ENCODE results near the gene NPDC1.

NPDC1 gene

DNA sequence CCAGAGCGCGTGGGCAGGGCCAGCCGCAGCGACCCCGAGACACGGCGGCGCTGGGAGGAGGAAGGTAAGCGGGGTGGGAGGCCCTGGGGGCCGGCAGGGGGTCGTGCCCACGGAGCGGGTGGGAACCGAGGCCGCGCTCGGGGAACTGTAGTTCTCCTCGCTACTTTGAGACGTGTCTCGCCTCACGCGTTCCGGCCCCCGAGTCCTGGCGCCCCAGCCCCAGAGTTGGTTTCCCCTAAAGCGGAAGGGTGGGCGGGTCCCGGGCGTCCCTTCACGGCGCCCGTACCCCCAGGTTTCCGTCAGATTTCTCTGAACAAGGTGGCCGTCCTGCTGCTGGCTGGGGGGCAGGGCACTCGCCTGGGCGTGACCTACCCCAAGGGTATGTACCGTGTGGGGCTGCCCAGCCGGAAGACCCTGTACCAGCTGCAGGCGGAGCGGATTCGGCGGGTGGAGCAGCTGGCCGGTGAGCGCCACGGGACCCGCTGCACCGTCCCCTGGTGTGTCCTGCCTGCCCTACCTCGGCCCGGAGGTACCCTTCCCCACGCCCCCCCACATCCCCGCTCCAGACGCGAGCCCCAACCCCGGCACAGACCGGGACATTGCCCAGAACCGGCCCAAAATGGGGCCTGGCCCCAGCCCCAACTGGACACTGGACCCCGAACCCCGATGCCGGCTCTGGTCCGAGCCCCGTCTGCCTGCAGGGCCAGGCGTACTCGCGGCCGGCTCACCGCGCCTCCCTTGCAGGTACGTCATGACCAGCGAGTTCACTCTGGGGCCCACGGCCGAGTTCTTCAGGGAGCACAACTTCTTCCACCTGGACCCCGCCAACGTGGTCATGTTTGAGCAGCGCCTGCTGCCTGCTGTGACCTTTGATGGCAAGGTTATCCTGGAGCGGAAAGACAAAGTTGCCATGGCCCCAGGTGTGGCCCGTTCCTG is 32.0 kb upstream of the NPDC1 start:
- no peaks in the 10 kb centered on the region for H3K36me3 Mint-ChIP-seq

DNA sequence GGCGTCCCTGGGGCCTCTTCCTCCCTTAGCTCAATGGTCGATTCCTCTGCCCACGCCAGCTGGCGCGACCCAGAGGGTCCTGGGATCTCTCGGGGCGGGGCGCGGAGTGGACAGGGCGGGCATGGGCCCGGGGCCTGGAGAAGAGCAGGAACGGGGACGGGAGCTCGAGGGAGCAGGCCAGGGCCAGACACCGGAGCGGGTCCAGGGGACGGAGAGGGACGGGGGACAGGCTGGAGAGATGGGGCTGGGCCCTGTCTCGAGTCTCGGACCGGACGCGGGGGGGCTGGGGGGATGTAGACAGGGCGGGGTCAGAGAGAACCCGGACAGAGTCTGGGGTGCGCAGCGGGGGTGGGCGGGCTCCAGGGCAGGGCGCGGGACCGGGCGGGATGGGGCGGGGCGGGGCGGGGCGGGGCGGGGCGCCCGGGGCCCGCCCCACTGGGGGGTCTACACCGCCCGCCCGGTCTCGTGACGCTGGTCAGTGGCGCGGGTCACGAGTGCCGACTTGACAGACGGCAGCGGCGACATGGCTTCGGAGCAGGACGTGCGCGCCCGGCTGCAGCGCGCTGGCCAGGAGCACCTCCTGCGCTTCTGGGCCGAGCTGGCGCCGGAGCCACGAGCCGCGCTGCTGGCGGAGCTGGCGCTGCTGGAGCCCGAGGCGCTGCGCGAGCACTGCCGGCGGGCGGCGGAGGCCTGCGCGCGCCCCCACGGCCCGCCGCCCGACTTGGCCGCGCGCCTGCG is 31.2 kb upstream of the NPDC1 start, which contains the start of gene UAP1L1:
UAP1L1 (plus strand) TSS at position 508 of the 738 bp plus-strand sequence; CDS start at position 524, 16 bp downstream.
- Mint-ChIP-seq H3K36me3 (no peaks in the 10 kb centered on the region), H3K4me1 (peaks cover 4% of the 10 kb centered on the region), H3K27me3 (no peaks in the 10 kb centered on the region), H3K4me3 (peak within 1 kb of the TSS; percentile 52), H3K9me3 (no peaks in the 10 kb centered on the region), H3K27ac (peak within 1 kb of the TSS; percentile 51)

More for the DNA sequence above, 32.0 kb upstream of the NPDC1 start:
- no peaks in the 10 kb centered on the region for H3K9me3 Mint-ChIP-seq
- H3K27me3 Mint-ChIP-seq, result no peaks in the 10 kb centered on the region
- H3K27ac Mint-ChIP-seq, result no peak overlapping the region
- peaks cover 4% of the 10 kb centered on the region for H3K4me1 Mint-ChIP-seq
- peak overlapping the region; percentile 52 for H3K4me3 Mint-ChIP-seq

DNA sequence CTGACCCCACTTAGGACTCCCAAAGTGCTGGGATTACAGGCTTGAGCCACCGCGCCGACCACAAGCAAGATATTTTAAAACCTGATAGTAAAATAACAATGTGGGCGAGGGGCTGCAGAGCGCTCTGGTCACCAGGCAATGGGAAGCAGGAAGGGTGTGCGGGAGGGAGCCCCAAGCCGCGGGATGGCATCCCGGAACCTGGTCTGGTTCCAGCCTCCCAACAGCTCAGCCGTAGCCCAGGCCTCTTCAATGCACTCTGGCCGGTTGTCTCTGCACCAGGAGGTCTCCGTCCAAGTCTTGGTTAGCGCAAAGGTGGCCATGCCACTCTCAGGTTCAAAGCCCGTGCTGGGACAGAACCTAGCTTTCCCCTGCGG is 30.6 kb upstream of the NPDC1 start:
- Mint-ChIP-seq H3K4me1 (peaks cover 4% of the 10 kb centered on the region), H3K4me3 (peak overlapping the region; percentile 38), H3K27ac (peak overlapping the region; percentile 51), H3K9me3 (no peaks in the 10 kb centered on the region), H3K27me3 (no peaks in the 10 kb centered on the region), H3K36me3 (no peaks in the 10 kb centered on the region)

DNA sequence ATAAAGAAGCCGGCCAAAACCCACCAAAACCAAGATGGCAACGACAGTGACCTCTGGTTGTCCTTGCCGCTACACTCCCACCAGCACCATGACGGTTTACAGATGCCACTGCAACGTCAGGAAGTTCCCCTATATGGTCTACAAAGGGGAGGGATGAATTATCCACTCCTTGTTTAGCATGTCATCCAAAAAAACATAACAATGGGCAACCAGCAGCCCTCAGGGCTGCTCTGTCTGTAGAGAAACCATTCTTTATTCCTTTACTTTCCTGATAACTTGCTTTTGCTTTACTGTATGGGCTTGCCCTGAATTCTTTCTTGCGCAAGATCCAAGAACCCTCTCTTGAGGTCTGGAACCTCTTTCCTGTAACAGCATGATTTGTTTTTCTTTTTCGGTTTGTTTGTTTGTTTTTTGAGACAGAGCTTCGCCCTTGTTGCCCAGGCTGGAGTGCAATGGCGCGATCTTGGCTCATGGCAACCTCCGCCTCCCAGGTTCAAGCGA is 29.3 kb upstream of the NPDC1 start:
- Mint-ChIP-seq H3K4me1 (peaks cover 11% of the 10 kb centered on the region), H3K4me3 (no peak overlapping the region), H3K27ac (no peak overlapping the region), H3K36me3 (no peaks in the 10 kb centered on the region), H3K27me3 (no peaks in the 10 kb centered on the region), H3K9me3 (no peaks in the 10 kb centered on the region)

DNA sequence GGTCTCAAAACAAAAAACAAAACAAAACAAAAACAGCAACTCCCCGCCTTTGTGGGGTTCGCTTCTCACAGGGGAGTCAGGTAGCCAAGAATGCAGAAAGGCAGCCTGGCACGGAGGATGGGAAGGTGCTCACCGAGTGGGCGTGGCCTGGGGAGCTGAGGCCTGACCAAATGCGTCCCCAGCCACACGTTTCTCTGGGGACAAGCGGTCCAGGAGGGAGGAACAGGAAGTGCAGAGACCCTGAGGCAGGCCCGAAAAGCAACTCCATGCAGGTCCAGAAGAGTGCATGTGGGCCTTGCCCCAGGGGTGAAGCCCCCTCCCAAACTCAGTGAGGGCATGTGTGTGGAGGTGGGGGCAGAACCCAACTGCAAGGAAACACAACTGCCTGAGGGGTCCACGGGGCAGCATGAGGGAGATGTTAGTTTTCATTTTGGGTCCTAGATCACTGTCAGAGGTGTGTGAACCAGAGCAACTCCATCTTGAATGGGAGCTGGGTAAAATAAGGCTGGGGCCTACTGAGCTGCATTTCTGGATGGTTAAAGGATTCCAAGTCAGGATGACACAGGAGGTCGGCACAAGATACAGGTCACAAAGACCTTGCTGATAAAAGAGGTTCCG is 28.8 kb upstream of the NPDC1 start:
- Mint-ChIP-seq H3K36me3 (no peaks in the 10 kb centered on the region), H3K27ac (no peak overlapping the region), H3K4me1 (peaks cover 8% of the 10 kb centered on the region), H3K9me3 (no peaks in the 10 kb centered on the region), H3K27me3 (no peaks in the 10 kb centered on the region), H3K4me3 (no peak overlapping the region)

DNA sequence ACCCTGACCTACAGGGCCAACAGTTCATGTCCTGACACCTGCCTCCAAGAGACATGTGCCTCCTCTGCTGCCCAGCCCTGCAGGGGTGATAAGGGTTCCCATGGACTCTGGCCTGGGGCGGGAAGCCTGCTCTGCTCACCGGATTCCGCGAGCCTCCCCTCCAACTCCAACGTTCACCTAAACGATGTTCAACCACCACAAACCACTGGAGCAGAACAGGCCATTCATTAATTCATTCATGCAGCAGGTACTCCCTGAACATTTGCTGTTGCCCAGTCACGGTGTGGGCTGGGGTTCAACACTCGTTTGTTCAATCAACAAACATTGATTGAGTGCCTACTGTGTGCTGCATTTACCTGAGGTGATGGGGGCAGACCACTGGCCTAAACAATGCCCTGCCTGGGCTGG is 28.0 kb upstream of the NPDC1 start:
- H3K27ac Mint-ChIP-seq, result no peak overlapping the region
- H3K4me3 Mint-ChIP-seq, result no peak overlapping the region
- H3K9me3 Mint-ChIP-seq, result no peaks in the 10 kb centered on the region

DNA sequence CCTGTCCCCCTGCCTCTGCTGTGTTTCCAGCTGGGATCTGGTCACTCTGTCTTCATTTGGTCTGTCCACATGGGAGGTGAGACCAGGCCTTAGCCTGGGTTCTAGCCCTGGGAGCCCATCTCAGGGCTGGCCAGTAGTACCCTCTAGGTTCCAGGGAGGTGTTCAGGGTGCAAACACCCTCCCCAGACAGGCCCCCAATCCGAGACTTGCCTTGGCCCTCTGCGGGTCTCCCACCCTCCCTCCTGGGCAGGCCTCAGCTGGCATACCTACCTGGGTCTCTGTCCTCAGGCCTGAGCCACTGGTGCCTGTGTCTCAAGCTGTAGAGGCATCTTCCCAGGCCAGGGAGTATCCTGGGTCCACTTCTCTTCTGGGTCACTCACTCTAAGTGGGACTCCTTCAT is 25.3 kb upstream of the NPDC1 start:
- H3K27me3 Mint-ChIP-seq, result peaks cover 2% of the 10 kb centered on the region
- no peaks in the 10 kb centered on the region for H3K36me3 Mint-ChIP-seq
- peak overlapping the region; percentile 72 for H3K27ac Mint-ChIP-seq
- peak overlapping the region; percentile 82 for H3K4me3 Mint-ChIP-seq
- H3K9me3 Mint-ChIP-seq, result no peaks in the 10 kb centered on the region
- H3K4me1 Mint-ChIP-seq, result peaks cover 11% of the 10 kb centered on the region

More for the DNA sequence above, 28.0 kb upstream of the NPDC1 start:
- H3K36me3 Mint-ChIP-seq, result no peaks in the 10 kb centered on the region
- peaks cover 7% of the 10 kb centered on the region for H3K4me1 Mint-ChIP-seq
- H3K27me3 Mint-ChIP-seq, result no peaks in the 10 kb centered on the region

DNA sequence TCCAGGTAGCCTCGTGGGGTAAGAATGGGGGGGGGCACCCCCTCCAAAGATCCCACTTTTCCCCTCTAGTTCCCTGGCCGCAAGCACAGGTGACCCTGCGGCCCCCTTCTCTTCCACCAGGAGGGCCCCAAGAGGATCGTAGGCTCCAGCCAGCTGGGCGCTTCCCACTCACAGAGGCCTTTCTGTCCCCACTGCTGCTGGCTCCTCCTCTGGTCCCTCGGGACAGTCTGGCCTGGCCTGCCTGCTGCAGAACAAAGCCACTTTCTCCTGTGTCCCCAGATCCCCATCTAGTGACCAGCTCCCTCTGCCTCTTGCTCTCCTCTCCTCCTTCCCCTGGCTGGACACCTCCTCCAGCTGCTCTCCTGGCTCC is 24.9 kb upstream of the NPDC1 start:
- peaks cover 2% of the 10 kb centered on the region for H3K27me3 Mint-ChIP-seq
- H3K36me3 Mint-ChIP-seq, result no peaks in the 10 kb centered on the region

DNA sequence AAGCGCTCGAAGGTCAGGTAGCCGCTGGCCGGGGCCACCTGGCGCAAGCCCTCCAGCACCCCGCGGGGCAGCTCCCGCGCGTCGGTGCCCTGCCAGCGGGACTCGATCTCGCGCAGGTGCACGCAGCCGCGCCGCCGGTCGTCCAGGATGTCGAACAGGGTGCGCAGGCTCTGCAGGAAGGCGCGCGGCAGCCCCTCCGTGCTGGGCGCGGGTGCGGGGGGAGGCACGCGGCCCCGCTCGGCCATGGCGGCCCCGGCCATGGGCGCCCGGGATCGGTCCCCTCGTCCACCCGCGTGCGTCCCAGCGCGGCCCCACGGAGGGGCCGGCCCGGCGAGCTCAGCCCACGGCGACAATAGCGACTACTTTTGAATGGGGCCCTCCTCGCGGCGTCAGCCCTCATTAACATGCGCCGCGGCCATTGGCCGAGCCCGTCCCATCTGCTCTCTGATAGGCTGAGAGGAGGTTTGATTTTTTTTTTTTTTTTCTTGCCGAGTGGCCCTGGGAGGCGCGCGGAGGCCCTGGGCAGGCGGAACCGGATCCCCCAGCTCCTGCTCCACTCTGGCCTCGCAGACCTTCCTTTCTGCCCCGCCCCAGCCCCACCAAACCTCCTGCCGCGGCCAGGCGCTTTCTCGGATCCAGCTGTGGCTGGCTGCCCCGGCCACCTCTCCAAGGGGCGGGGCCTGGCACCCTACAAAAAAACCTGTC is 24.4 kb upstream of the NPDC1 start, which contains the start of gene SAPCD2:
SAPCD2 (minus strand) TSS at position 357 of the 705 bp plus-strand sequence; CDS start at position 260, 97 bp downstream.
- H3K9me3 Mint-ChIP-seq, result no peaks in the 10 kb centered on the region
- H3K27ac Mint-ChIP-seq, result peak within 1 kb of the TSS; percentile 23
- H3K4me3 Mint-ChIP-seq, result peak within 1 kb of the TSS; percentile 82
- peaks cover 2% of the 10 kb centered on the region for H3K27me3 Mint-ChIP-seq
- H3K4me1 Mint-ChIP-seq, result peaks cover 11% of the 10 kb centered on the region
- no peaks in the 10 kb centered on the region for H3K36me3 Mint-ChIP-seq

More for the DNA sequence above, 24.9 kb upstream of the NPDC1 start:
- H3K4me3 Mint-ChIP-seq, result peak overlapping the region; percentile 82
- H3K4me1 Mint-ChIP-seq, result peaks cover 11% of the 10 kb centered on the region
- peak overlapping the region; percentile 23 for H3K27ac Mint-ChIP-seq
- no peaks in the 10 kb centered on the region for H3K9me3 Mint-ChIP-seq

DNA sequence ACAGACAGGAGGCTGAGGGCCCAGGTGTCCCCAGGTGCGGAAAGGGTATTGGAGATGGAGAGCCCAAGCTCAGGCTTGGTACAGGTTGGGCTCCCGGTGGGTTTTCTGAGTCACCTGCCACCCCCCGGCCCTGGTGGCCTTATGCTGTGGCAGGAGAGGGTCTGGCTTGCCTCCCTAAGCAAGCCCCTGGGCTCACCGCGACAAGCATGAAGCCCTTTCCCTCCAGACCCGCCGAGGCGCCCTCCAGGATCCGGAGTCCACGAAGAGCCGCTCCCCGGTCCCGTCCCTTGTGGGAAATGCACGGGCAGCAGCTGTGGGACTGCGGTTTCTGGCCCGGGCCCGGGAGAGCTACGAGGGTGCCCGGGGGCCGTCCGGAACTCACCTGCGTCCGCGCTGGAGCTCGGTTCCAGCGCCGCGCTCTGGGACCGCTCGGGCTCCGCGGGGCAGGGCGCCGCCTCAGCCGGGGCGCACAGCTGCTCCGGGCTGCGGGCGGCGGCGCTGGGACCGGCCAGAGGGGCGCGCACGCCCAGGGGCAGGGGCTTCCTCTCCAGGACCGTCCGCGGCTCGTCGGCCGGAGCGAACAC is 23.6 kb upstream of the NPDC1 start:
- peaks cover 2% of the 10 kb centered on the region for H3K27me3 Mint-ChIP-seq
- H3K27ac Mint-ChIP-seq, result no peak overlapping the region
- H3K9me3 Mint-ChIP-seq, result no peaks in the 10 kb centered on the region
- peak overlapping the region; percentile 47 for H3K4me3 Mint-ChIP-seq
- H3K4me1 Mint-ChIP-seq, result peaks cover 11% of the 10 kb centered on the region
- H3K36me3 Mint-ChIP-seq, result no peaks in the 10 kb centered on the region

DNA sequence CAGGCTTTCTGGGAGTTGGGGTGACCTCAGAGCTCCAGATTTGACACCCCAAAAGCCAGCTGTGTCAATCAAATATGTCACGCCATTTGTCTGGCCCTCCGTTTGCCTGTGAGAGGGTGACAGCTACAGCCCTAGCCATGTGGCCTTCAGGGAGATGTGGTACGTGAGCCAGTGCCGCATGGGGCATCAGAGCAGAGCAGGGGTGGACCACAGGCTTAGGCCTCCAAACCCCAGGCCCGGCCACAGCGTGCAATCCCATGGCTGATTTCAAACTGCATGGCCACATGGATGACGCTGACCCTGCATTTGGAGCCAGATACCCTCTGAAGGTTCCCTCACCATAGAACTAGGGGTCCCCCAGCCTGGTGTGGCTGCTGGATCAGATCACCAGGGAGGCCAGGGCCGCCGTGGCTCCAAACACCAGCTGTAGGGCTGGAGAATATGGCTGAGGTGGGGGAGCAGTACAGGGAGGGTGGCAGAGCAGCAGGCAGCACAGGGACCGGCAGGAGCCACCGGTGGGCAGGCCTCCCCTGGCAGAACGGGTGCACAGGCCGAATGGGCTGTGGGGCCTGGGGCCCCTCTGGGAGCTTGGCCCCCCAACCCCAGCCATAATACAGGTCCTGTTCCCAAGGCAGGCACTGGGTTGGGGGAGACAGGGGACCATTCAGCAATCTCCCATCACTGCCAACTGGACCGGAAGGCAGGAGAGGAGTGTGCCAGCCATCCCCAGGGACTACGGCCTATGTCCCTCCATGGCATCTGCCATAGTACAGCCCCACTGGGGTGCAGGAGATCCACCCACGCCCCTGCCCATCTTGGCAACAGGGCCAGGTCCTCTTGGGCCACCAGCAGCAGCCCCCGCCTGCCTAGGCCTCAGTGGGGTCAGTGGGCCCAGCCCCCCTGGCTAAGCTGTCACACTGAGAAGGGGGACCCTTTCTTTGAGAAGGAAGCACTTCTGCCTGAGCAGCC is 22.8 kb upstream of the NPDC1 start:
- Mint-ChIP-seq H3K27ac (no peak overlapping the region), H3K4me3 (peak overlapping the region; percentile 47), H3K9me3 (no peaks in the 10 kb centered on the region), H3K36me3 (no peaks in the 10 kb centered on the region), H3K27me3 (peaks cover 2% of the 10 kb centered on the region), H3K4me1 (peaks cover 15% of the 10 kb centered on the region)

DNA sequence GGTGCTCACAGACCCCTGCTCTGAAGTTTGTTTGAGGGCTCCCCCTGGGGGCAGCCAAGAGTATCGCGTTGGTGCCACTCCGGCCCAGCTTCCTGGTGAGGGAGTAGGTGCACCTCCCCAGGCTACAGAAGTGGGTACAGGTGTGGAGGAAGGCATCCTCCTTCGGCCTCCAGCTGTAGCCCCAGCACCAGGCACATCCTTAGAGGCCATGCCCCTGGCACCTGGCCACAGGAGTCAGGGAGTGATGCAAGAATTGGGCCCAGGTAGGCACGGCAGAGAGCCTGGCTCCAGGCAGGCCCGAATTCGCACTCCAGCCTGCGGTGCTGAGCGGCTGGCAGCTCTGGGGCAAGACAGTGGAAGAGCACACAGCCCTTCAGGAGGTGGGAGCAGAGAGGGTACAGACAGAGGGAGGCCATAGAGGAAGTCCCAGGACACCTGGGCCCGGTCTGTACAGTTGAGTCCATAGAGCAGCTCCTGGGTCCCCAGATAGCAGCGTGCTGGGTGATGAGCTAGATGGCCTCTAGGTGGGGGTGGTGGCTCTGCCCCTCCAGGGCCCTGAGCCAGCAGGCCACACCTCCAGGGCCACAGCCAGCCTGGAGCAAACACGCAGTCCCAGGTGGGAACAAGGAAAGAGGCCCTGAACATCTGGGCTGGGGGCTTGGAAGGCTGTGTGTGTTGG is 22.0 kb upstream of the NPDC1 start:
- Mint-ChIP-seq H3K27me3 (peaks cover 2% of the 10 kb centered on the region), H3K36me3 (no peaks in the 10 kb centered on the region), H3K4me3 (peak overlapping the region; percentile 68), H3K27ac (peak overlapping the region; percentile 74), H3K9me3 (no peaks in the 10 kb centered on the region), H3K4me1 (peaks cover 15% of the 10 kb centered on the region)

DNA sequence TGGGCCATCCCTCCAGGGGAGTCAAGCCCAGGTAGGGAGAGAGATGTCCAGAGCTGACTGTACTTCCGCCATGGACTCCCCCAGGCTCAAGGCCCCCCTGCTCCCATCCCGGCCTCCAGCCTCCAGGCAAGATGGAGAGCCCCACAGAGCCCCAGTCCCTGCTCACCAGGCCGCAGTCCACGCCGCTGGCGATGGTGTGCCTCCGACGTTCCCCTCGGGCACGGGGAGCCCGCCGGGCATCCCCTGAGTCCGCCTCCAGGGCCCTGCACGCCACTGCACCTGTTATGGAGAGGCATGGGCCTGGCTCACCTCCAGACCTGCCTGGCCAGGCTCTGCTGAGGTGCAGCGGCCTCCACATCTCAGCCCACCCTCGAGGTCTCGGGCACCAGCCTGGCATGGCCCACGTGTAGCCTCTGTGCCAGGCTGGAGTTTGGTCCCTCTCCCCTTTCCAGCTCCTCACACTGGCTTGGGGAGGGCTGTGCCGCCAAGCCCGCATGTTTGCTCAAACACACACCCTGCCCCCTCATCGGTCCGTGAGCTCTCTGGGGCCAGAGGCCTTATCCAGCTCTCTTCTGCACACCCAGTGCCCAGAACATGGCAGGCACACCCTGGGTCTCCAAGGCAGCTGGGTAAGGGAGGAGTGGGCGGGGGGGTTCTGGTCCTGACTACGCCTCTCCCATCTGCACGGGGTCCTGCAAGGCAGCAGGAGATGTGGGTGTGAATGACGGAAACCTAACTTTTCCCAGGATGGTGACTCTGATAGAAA is 20.3 kb upstream of the NPDC1 start:
- no peak overlapping the region for H3K27ac Mint-ChIP-seq
- no peak overlapping the region for H3K4me3 Mint-ChIP-seq
- peaks cover 2% of the 10 kb centered on the region for H3K27me3 Mint-ChIP-seq
- H3K9me3 Mint-ChIP-seq, result no peaks in the 10 kb centered on the region
- no peaks in the 10 kb centered on the region for H3K36me3 Mint-ChIP-seq
- H3K4me1 Mint-ChIP-seq, result peaks cover 14% of the 10 kb centered on the region
